ENCODE results near the gene MAP3K1.

DNA sequence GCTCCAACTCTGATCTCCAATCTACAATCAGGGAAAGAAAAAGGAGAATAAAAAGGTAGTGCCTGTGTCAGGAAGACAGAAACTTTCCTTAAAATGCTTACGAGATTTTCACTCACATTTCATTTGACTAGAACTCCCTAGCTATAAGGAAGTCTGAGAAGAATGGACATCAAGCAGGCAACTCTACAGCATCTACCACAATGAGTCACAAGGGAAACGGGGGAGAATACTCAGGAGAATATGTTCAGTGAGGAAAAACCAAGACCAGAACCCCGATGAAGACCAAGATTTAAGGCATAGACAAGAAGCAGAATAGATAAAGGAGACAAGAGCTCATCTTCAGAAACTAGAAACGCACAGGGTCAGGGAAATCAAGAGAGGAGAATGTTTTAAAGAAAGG is 85.0 kb downstream of the MAP3K1 start:
- TF ChIP-seq, protein P1, sequence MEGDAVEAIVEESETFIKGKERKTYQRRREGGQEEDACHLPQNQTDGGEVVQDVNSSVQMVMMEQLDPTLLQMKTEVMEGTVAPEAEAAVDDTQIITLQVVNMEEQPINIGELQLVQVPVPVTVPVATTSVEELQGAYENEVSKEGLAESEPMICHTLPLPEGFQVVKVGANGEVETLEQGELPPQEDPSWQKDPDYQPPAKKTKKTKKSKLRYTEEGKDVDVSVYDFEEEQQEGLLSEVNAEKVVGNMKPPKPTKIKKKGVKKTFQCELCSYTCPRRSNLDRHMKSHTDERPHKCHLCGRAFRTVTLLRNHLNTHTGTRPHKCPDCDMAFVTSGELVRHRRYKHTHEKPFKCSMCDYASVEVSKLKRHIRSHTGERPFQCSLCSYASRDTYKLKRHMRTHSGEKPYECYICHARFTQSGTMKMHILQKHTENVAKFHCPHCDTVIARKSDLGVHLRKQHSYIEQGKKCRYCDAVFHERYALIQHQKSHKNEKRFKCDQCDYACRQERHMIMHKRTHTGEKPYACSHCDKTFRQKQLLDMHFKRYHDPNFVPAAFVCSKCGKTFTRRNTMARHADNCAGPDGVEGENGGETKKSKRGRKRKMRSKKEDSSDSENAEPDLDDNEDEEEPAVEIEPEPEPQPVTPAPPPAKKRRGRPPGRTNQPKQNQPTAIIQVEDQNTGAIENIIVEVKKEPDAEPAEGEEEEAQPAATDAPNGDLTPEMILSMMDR (IDR thresholded peaks at IDR 0.05; ENCODE audit: insufficient read depth, low read depth, low read length), result no peak
- TF ChIP-seq EZH2 (IDR thresholded peaks at IDR 0.05; ENCODE audit: insufficient read depth, low read length), result no peak

All from astrocyte (in vitro differentiated cells and primary cell).